Measurements from ENCODE around the gene DNAJB9.
"Not testable (repeated sequence)": the region's sequence is repeated elsewhere in the genome, so short reads cannot be mapped to it uniquely, and the experiment has no call there.

GRCh38 chr7:108548141-108548896 is 21.4 kb upstream of the DNAJB9 start:
- TF ChIP-seq CTCF (IDR thresholded peaks at IDR 0.05; ENCODE audit: low read depth, low read length, missing input control); TAF1 (conservative IDR thresholded peaks at IDR 0.05); JUND (IDR thresholded peaks at IDR 0.05); MAX (IDR thresholded peaks at IDR 0.05); RAD21 (IDR thresholded peaks at IDR 0.05); FOXA1 (IDR thresholded peaks at IDR 0.05); NR2F2 (IDR thresholded peaks at IDR 0.05); YY1 (IDR thresholded peaks at IDR 0.05): not testable (repeated sequence)
- TF ChIP-seq, protein P1, sequence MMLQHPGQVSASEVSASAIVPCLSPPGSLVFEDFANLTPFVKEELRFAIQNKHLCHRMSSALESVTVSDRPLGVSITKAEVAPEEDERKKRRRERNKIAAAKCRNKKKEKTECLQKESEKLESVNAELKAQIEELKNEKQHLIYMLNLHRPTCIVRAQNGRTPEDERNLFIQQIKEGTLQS (IDR thresholded peaks at IDR 0.05): not testable (repeated sequence)
